OCI-LY3 (cell line): ENCODE measurements around the gene MRPL40.

ENCODE experiments used
- H2AFZ ChIP-seq: fragments of 200-600, 300-600 bp; shearing (Covaris generic); 2 replicates; pipeline ENCODE4 v1.6.0; 2014; ENCODE audit warnings: antibody characterized with exemption, low read depth, low read length
- H3K27ac ChIP-seq: fragments of 200-600, 300-600 bp; sonication (generic); 2 replicates; pipeline ENCODE4 v1.5.1; 2014; ENCODE audit warnings: mild to moderate bottlenecking, low read length, moderate library complexity, mixed read lengths
- H3K27me3 ChIP-seq: fragments of 200-600, 300-600 bp; sonication (generic); 2 replicates; pipeline ENCODE4 v1.6.1; 2014; ENCODE audit warnings: low read depth, low read length, mixed read lengths
- H3K36me3 ChIP-seq: fragments of 200-600, 300-600 bp; sonication (generic); replicated peaks from 2 replicates; pipeline ENCODE3; 2014; ENCODE audit warnings: low read depth, low read length, mixed read lengths
- H3K4me1 ChIP-seq: fragments of 300-600, 200-600 bp; sonication (generic); 2 replicates; pipeline ENCODE4 v1.6.1; 2014; ENCODE audit warnings: low read length, mixed read lengths
- H3K4me2 ChIP-seq: fragments of 200-600, 300-600 bp; sonication (generic); 2 replicates; pipeline ENCODE4 v1.6.1; 2014; ENCODE audit warnings: low read length, mixed read lengths
- H3K4me3 ChIP-seq: fragments of 300-600, 200-600 bp; sonication (generic); 2 replicates; pipeline ENCODE4 v1.5.1; 2014; ENCODE audit warnings: antibody characterized with exemption, mild to moderate bottlenecking, low read length, moderate library complexity
- H3K79me2 ChIP-seq: fragments of 300-600, 200-600 bp; shearing (Covaris generic); 2 replicates; pipeline ENCODE4 v1.6.1; 2014; ENCODE audit warnings: mild to moderate bottlenecking, low read length, mixed read lengths
- H3K9ac ChIP-seq: fragments of 300-600, 200-600 bp; shearing (Covaris generic); 2 replicates; pipeline ENCODE4 v1.6.0; 2014; ENCODE audit warnings: mild to moderate bottlenecking, low read length, moderate library complexity
- H3K9me3 ChIP-seq: fragments of 200-600, 300-600 bp; shearing (Covaris generic); 2 replicates; pipeline ENCODE4 v1.6.1; 2014; ENCODE audit warnings: low read length, mixed read lengths; ENCODE audit not compliant: insufficient read depth
- H4K20me1 ChIP-seq: fragments of 200-600, 300-600 bp; sonication (generic); 2 replicates; pipeline ENCODE4 v1.6.1; 2016; ENCODE audit warnings: low read length, mixed read lengths; ENCODE audit not compliant: insufficient read depth
- EZH2phosphoT487 ChIP-seq: fragments of 200-600 bp; shearing (Covaris generic); IDR thresholded peaks from 2 replicates; pipeline ENCODE4 v1.6.1; 2018; ENCODE audit warnings: antibody characterized with exemption, mixed run types, low read depth
- TF ChIP-seq, protein P1 (sequence below): fragments of 200-600, 300-600 bp; sonication (generic); IDR thresholded peaks from 2 replicates; pipeline ENCODE4 v1.5.1; 2014; ENCODE audit warnings: antibody characterized with exemption, low read length, low read depth

MRPL40 gene

DNA sequence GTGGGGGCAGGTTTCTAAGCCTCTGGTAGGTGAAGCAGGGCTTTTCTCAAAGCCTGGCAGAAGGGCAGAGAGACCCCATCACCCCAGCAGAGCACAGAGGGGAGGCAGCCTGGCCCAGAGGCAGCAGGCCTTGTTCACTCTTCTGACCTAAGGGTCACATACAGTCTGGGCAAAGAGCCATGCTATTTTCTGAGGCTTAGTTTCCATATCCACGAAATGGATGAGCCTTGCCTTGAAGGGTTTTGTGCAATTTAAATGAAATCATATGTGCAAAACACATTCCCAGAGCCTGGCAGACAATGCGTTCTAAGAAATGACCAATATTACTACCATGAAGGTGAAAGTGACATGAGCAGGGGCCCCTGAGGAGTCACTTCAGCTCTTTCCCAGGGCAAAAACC is 45.3 kb upstream of the MRPL40 start:
- Histone ChIP-seq H3K27ac (no peak overlapping the region), H2AFZ (no peak overlapping the region), H3K36me3 (peaks cover 70% of the 10 kb centered on the region), H3K27me3 (no peaks in the 10 kb centered on the region), H3K4me1 (no peaks in the 10 kb centered on the region), H3K9me3 (no peaks in the 10 kb centered on the region), H3K79me2 (no peaks in the 10 kb centered on the region), H3K4me2 (no peak overlapping the region), H3K4me3 (no peak overlapping the region), H3K9ac (no peak overlapping the region), H4K20me1 (no peaks in the 10 kb centered on the region)
- TF ChIP-seq, protein P1, sequence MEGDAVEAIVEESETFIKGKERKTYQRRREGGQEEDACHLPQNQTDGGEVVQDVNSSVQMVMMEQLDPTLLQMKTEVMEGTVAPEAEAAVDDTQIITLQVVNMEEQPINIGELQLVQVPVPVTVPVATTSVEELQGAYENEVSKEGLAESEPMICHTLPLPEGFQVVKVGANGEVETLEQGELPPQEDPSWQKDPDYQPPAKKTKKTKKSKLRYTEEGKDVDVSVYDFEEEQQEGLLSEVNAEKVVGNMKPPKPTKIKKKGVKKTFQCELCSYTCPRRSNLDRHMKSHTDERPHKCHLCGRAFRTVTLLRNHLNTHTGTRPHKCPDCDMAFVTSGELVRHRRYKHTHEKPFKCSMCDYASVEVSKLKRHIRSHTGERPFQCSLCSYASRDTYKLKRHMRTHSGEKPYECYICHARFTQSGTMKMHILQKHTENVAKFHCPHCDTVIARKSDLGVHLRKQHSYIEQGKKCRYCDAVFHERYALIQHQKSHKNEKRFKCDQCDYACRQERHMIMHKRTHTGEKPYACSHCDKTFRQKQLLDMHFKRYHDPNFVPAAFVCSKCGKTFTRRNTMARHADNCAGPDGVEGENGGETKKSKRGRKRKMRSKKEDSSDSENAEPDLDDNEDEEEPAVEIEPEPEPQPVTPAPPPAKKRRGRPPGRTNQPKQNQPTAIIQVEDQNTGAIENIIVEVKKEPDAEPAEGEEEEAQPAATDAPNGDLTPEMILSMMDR, result no peak
- TF ChIP-seq EZH2phosphoT487, result no peak

DNA sequence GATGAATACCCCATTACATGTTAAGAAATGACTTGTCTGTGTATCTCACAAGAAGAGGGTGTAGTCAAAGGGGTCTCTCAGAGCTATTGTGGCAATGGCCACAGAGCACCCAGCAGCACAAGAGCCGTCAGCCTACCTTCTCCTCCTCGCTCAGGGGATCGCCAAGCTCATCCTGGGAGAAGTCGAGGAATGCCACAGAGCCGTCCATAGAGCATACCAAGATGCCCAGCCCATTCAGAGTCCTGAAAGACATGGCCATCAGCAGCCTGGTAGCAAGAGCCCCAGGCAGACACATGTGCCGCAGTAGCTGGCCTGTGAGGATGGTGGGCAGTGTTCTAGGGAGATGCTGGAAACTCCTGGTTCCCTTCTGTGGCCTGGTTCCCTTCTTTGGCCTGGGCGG is 44.8 kb upstream of the MRPL40 start:
- no peak overlapping the region for H3K27ac ChIP-seq
- H3K79me2 ChIP-seq, result no peaks in the 10 kb centered on the region
- TF ChIP-seq, protein P1, result no peak
- TF ChIP-seq EZH2phosphoT487, result no peak
- no peak overlapping the region for H3K4me3 ChIP-seq
- no peak overlapping the region for H3K4me2 ChIP-seq
- no peaks in the 10 kb centered on the region for H4K20me1 ChIP-seq
- no peak overlapping the region for H2AFZ ChIP-seq
- H3K9me3 ChIP-seq, result no peaks in the 10 kb centered on the region
- no peaks in the 10 kb centered on the region for H3K27me3 ChIP-seq
- H3K9ac ChIP-seq, result no peak overlapping the region
- no peaks in the 10 kb centered on the region for H3K4me1 ChIP-seq
- H3K36me3 ChIP-seq, result peaks cover 69% of the 10 kb centered on the region

- Histone ChIP-seq H4K20me1 (0 out of 2 replicates have a peak, but pooled peaks cover 8% of the 10 kb centered on the region), H3K9me3 (no peaks in the 10 kb centered on the region), H3K4me2 (no peak overlapping the region), H3K27ac (no peak overlapping the region), H3K79me2 (no peaks in the 10 kb centered on the region), H3K9ac (no peak overlapping the region), H3K4me1 (no peaks in the 10 kb centered on the region), H3K4me3 (no peak overlapping the region), H3K36me3 (peaks cover 74% of the 10 kb centered on the region), H2AFZ (no peak overlapping the region), H3K27me3 (no peaks in the 10 kb centered on the region)
- TF ChIP-seq EZH2phosphoT487, result no peak
- TF ChIP-seq, protein P1, result no peak
Measured at GRCh38 chr22:19393704-19394103, 38.6 kb upstream of the MRPL40 start.

- Histone ChIP-seq H3K4me3 (no peak overlapping the region), H3K4me2 (no peak overlapping the region), H3K36me3 (peaks cover 71% of the 10 kb centered on the region), H3K4me1 (no peaks in the 10 kb centered on the region), H2AFZ (no peak overlapping the region), H3K27ac (no peak overlapping the region), H4K20me1 (0 out of 2 replicates have a peak, but pooled peaks cover 8% of the 10 kb centered on the region), H3K79me2 (no peaks in the 10 kb centered on the region), H3K9me3 (no peaks in the 10 kb centered on the region), H3K27me3 (no peaks in the 10 kb centered on the region), H3K9ac (no peak overlapping the region)
- no peak for TF ChIP-seq EZH2phosphoT487
- TF ChIP-seq, protein P1, result no peak
Measured at GRCh38 chr22:19394274-19395050, 37.9 kb upstream of the MRPL40 start.
